Measurements from ENCODE around the gene DIAPH1. TPM values are rescaled to one million over a fixed set of nuclear protein-coding genes. Genes with fewer than 3 reads are reported as not detected.
A peak's percentile ranks its signal among the peaks of the same experiment; 100 is the strongest.

DIAPH1 gene
- total RNA-seq, 1 experiment from 2014 or later, result 117 TPM

GRCh38 chr5:141514330-141515133 lies 104.3 kb downstream of the DIAPH1 start:
- peaks cover 33 to 45% of the 10 kb centered on the region in 2 experiments for H3K4me1 Mint-ChIP-seq
- Histone ChIP-seq H3K9ac (ENCODE audit: extremely low read depth, insufficient read length, low read length) (no peak overlapping the region), H3K79me1 (ENCODE audit: insufficient read depth, low read depth, low read length, poor library complexity, severe bottlenecking) (no peaks in the 10 kb centered on the region), H4K91ac (ENCODE audit: insufficient read length, low read depth, low read length) (no peak overlapping the region), H3K18ac (ENCODE audit: insufficient read length, low read depth, low read length) (peak overlapping the region; percentile 55), H3K27me3 (ENCODE audit: insufficient read depth, low read length) (no peaks in the 10 kb centered on the region), H4K8ac (replicated peaks; ENCODE audit: insufficient read length, low read depth, low read length) (no peak overlapping the region), H4K20me1 (ENCODE audit: control insufficient read depth, insufficient read depth, insufficient read length) (no peaks in the 10 kb centered on the region), H2BK20ac (ENCODE audit: low read depth, low read length, poor library complexity, severe bottlenecking) (no peak overlapping the region), H3K4me1 (ENCODE audit: insufficient read depth, low read length) (no peaks in the 10 kb centered on the region; the same call in 1 of the 2 replicates), H3K4ac (ENCODE audit: low read depth, low read length) (no peak overlapping the region), H3K9me3 (ENCODE audit: control insufficient read depth, low read depth, low read length) (no peaks in the 10 kb centered on the region), H2AK5ac (ENCODE audit: insufficient read length, low read length) (no peak overlapping the region), H3T11ph (ENCODE audit: low read length) (peak overlapping the region; percentile 23), H2BK120ac (ENCODE audit: low read depth, low read length, poor library complexity, severe bottlenecking) (no peak overlapping the region), H2BK15ac (ENCODE audit: low read depth, low read length) (no peak overlapping the region), H2BK12ac (ENCODE audit: insufficient read length, low read depth, low read length) (no peak overlapping the region), H3K23me2 (ENCODE audit: insufficient read length, low read depth, low read length, poor library complexity, severe bottlenecking) (peaks cover 17% of the 10 kb centered on the region), H3K56ac (ENCODE audit: insufficient read length, low read depth, low read length) (no peak overlapping the region), H3K14ac (ENCODE audit: insufficient read depth, low read length) (peak overlapping the region; percentile 50; the same call in 1 of the 2 replicates), H4K5ac (ENCODE audit: insufficient read length, low read depth, low read length) (no peak overlapping the region), H2BK5ac (ENCODE audit: insufficient read length, low read length) (no peak overlapping the region), H3K27ac (ENCODE audit: insufficient read length, low read depth, low read length) (no peak overlapping the region), H3K23ac (ENCODE audit: insufficient read length, low read depth, low read length) (no peak overlapping the region), H3K4me2 (ENCODE audit: insufficient read depth, insufficient read length, low read length) (peak overlapping the region; percentile 91), H2AFZ (ENCODE audit: low read length) (no peak overlapping the region), H3K79me2 (ENCODE audit: insufficient read depth, low read length) (no peaks in the 10 kb centered on the region)
- H3K36me3 Mint-ChIP-seq (ENCODE audit: insufficient read depth in 1 of 3, low read depth in 3 of 3), result peaks cover 20 to 51% (median 30%) of the 10 kb centered on the region in 3 experiments
- no peaks in the 10 kb centered on the region; a peak in 1 of 5 replicates for H3K9me3 Mint-ChIP-seq
- peak; percentile 89 for DNase-seq
- no peak for TF ChIP-seq CTCF (conservative IDR thresholded peaks at IDR 0.05)
- WGBS (ENCODE audit: extremely low coverage, insufficient read length, low lambda C conversion rate), result no CpG with 5 or more reads among the region's 6 CpGs
- peak overlapping the region; percentile 96 for H3K27ac Mint-ChIP-seq
- H3K4me3 Mint-ChIP-seq, result peak overlapping the region; percentile 75 to 88
- H3K27me3 Mint-ChIP-seq (ENCODE audit: low read depth), result peaks cover 3% of the 10 kb centered on the region; the same call in 1 of the 2 replicates

Data from H9 (cell line).